Mucosa of rectum (tissue), 2 donors: Measurements from ENCODE around the gene FAM53B.
A peak's percentile ranks its signal among the peaks of the same experiment; 100 is the strongest.

Experiments
- H3K27ac ChIP-seq, 2 donors: one replicate each; pipeline ENCODE4 v1.7.0; 2013; ENCODE audit warnings: inconsistent platforms in 2 of 2, low read depth in 2 of 2, low read length in 2 of 2
- H3K27me3 ChIP-seq, 2 donors: one replicate each; pipeline ENCODE4 v1.7.0; 2013; ENCODE audit warnings: low read length in 2 of 2; ENCODE audit not compliant: control insufficient read depth in 2 of 2, insufficient read depth in 2 of 2
- H3K36me3 ChIP-seq, 2 donors: one replicate each; pipeline ENCODE4 v1.7.0; 2013; ENCODE audit warnings: low read length in 2 of 2; ENCODE audit not compliant: control insufficient read depth in 2 of 2, insufficient read depth in 2 of 2
- H3K4me1 ChIP-seq, 2 donors: one replicate each; pipeline ENCODE4 v1.7.0; 2013; ENCODE audit warnings: low read length in 2 of 2, mild to moderate bottlenecking in 1 of 2; ENCODE audit not compliant: control insufficient read depth in 2 of 2, insufficient read depth in 2 of 2
- H3K4me3 ChIP-seq, 2 donors: one replicate each; pipeline ENCODE4 v1.7.0; 2013; ENCODE audit warnings: low read length in 2 of 2
- H3K9ac ChIP-seq, 2 donors: one replicate each; pipeline ENCODE4 v1.7.0; 2013; ENCODE audit warnings: low read length in 2 of 2, low read depth in 1 of 2, mild to moderate bottlenecking in 1 of 2
- H3K9me3 ChIP-seq, 2 donors: one replicate each; pipeline ENCODE4 v1.7.0; 2013; ENCODE audit warnings: low read length in 2 of 2; ENCODE audit not compliant: control insufficient read depth in 2 of 2
- donor health status: healthy.
- donor health status: Normal muscosa, but diverticular disease.

FAM53B gene

GRCh38 chr10:124719213-124719851 lies 24.8 kb downstream of the FAM53B start:
- Histone ChIP-seq H3K9ac (peak overlapping the region; percentile 47 to 49), H3K27ac (peak overlapping the region; percentile 77 to 89), H3K4me3 (peak overlapping the region in 1 of 2 donors; percentile 45), H3K36me3 (no peaks in the 10 kb centered on the region), H3K4me1 (peaks cover 62 to 74% of the 10 kb centered on the region in 2 donors), H3K27me3 (no peaks in the 10 kb centered on the region), H3K9me3 (no peaks in the 10 kb centered on the region)

- peak overlapping the region; percentile 77 to 89 for H3K27ac ChIP-seq
- H3K9me3 ChIP-seq: no peaks in the 10 kb centered on the region
- H3K36me3 ChIP-seq: no peaks in the 10 kb centered on the region
- peaks cover 50 to 67% of the 10 kb centered on the region in 2 donors for H3K4me1 ChIP-seq
- H3K4me3 ChIP-seq: peak overlapping the region in 1 of 2 donors; percentile 45
- no peaks in the 10 kb centered on the region for H3K27me3 ChIP-seq
- H3K9ac ChIP-seq: peak overlapping the region; percentile 40 to 47
Measured at GRCh38 chr10:124717911-124718741, 26.1 kb downstream of the FAM53B start.

- Histone ChIP-seq H3K27ac (no peak overlapping the region), H3K9me3 (no peaks in the 10 kb centered on the region), H3K27me3 (no peaks in the 10 kb centered on the region), H3K9ac (no peak overlapping the region), H3K4me3 (no peak overlapping the region), H3K36me3 (no peaks in the 10 kb centered on the region), H3K4me1 (peaks cover 42 to 59% of the 10 kb centered on the region in 2 donors)
Measured at GRCh38 chr10:124717041-124717757, 27.0 kb downstream of the FAM53B start.

- no peak overlapping the region for H3K4me3 ChIP-seq
- no peaks in the 10 kb centered on the region for H3K27me3 ChIP-seq
- H3K9me3 ChIP-seq: no peaks in the 10 kb centered on the region
- no peak overlapping the region for H3K9ac ChIP-seq
- H3K27ac ChIP-seq: no peak overlapping the region
- H3K4me1 ChIP-seq: peaks cover 36 to 51% of the 10 kb centered on the region in 2 donors
- H3K36me3 ChIP-seq: no peaks in the 10 kb centered on the region
Measured at GRCh38 chr10:124716369-124716768, 27.8 kb downstream of the FAM53B start.

GRCh38 chr10:124715439-124715838 lies 28.7 kb downstream of the FAM53B start:
- peaks cover 37 to 53% of the 10 kb centered on the region in 2 donors for H3K4me1 ChIP-seq
- H3K27ac ChIP-seq: no peak overlapping the region
- H3K9ac ChIP-seq: no peak overlapping the region
- H3K9me3 ChIP-seq: no peaks in the 10 kb centered on the region
- no peaks in the 10 kb centered on the region for H3K36me3 ChIP-seq
- H3K4me3 ChIP-seq: no peak overlapping the region
- H3K27me3 ChIP-seq: no peaks in the 10 kb centered on the region

- no peaks in the 10 kb centered on the region for H3K27me3 ChIP-seq
- H3K4me1 ChIP-seq: peaks cover 39 to 56% of the 10 kb centered on the region in 2 donors
Measured at GRCh38 chr10:124713679-124714255, 30.4 kb downstream of the FAM53B start.

GRCh38 chr10:124712704-124713407 lies 31.3 kb downstream of the FAM53B start:
- no peak overlapping the region for H3K9ac ChIP-seq
- no peaks in the 10 kb centered on the region for H3K9me3 ChIP-seq
- no peak overlapping the region for H3K4me3 ChIP-seq
- no peaks in the 10 kb centered on the region for H3K36me3 ChIP-seq
- peaks cover 39 to 56% of the 10 kb centered on the region in 2 donors for H3K4me1 ChIP-seq
- no peak overlapping the region for H3K27ac ChIP-seq
- no peaks in the 10 kb centered on the region for H3K27me3 ChIP-seq

More at GRCh38 chr10:124713679-124714255, 30.4 kb downstream of the FAM53B start:
- Histone ChIP-seq H3K36me3 (no peaks in the 10 kb centered on the region), H3K27ac (no peak overlapping the region), H3K9me3 (no peaks in the 10 kb centered on the region), H3K4me3 (no peak overlapping the region), H3K9ac (no peak overlapping the region)

GRCh38 chr10:124711145-124711544 lies 33.0 kb downstream of the FAM53B start:
- Histone ChIP-seq H3K4me1 (peaks cover 49 to 62% of the 10 kb centered on the region in 2 donors), H3K36me3 (peaks cover 0 to 6% of the 10 kb centered on the region in 2 donors), H3K9ac (no peak overlapping the region), H3K27ac (peak overlapping the region; percentile 65 to 75), H3K9me3 (no peaks in the 10 kb centered on the region), H3K4me3 (no peak overlapping the region), H3K27me3 (no peaks in the 10 kb centered on the region)

- no peaks in the 10 kb centered on the region for H3K9me3 ChIP-seq
- peak overlapping the region; percentile 65 to 75 for H3K27ac ChIP-seq
- peaks cover 6 to 14% of the 10 kb centered on the region in 2 donors for H3K36me3 ChIP-seq
- H3K4me3 ChIP-seq: no peak overlapping the region
- H3K27me3 ChIP-seq: no peaks in the 10 kb centered on the region
- H3K4me1 ChIP-seq: peaks cover 46 to 56% of the 10 kb centered on the region in 2 donors
- H3K9ac ChIP-seq: peak overlapping the region in 1 of 2 donors; percentile 16
Measured at GRCh38 chr10:124710266-124710881, 33.8 kb downstream of the FAM53B start.
